GM21423 (cell line): Measurements from ENCODE around the gene RER1.

Experiments
- ATAC-seq: cut with Tn5 transposase; IDR thresholded peaks from one replicate; pipeline ENCODE4 v1.9.1; 2021; ENCODE audit warnings: mild to moderate bottlenecking, moderate library complexity; ENCODE audit not compliant: unreplicated experiment

The RER1 gene

GRCh38 chr1:2391041-2391930 is at the start of gene RER1, which contains the start of gene MORN1:
RER1 (plus strand) TSS chr1:2391841; CDS start chr1:2395791, 3,950 bp downstream.
MORN1 (minus strand) TSS chr1:2391554; CDS start chr1:2391533, 21 bp downstream.
- ATAC-seq: peak; percentile 90

GRCh38 chr1:2342384-2343022 is 49.1 kb upstream of the RER1 start:
- ATAC-seq: no peak

- ATAC-seq: no peak
Observed at GRCh38 chr1:2343023-2343935, 48.4 kb upstream of the RER1 start.

GRCh38 chr1:2344121-2344681 is 47.4 kb upstream of the RER1 start:
- no peak for ATAC-seq

GRCh38 chr1:2344744-2345296 is 46.8 kb upstream of the RER1 start:
- no peak for ATAC-seq

- no peak for ATAC-seq
Observed at GRCh38 chr1:2345297-2346075, 46.2 kb upstream of the RER1 start.

- no peak for ATAC-seq
Observed at GRCh38 chr1:2346691-2347408, 44.8 kb upstream of the RER1 start.

GRCh38 chr1:2347409-2347785 is 44.2 kb upstream of the RER1 start:
- ATAC-seq: no peak

- ATAC-seq: no peak
Observed at GRCh38 chr1:2347896-2348295, 43.7 kb upstream of the RER1 start.

- no peak for ATAC-seq
Observed at GRCh38 chr1:2348346-2349325, 43.0 kb upstream of the RER1 start.

GRCh38 chr1:2349806-2350205 is 41.8 kb upstream of the RER1 start:
- no peak for ATAC-seq

- ATAC-seq: no peak
Observed at GRCh38 chr1:2350501-2350900, 41.1 kb upstream of the RER1 start.

GRCh38 chr1:2350911-2351655 is 40.6 kb upstream of the RER1 start:
- ATAC-seq: no peak

GRCh38 chr1:2351723-2352122 is 39.9 kb upstream of the RER1 start:
- ATAC-seq: no peak

GRCh38 chr1:2352341-2352896 is 39.2 kb upstream of the RER1 start:
- no peak for ATAC-seq

- ATAC-seq: no peak
Observed at GRCh38 chr1:2352897-2353550, 38.6 kb upstream of the RER1 start.
